NCI-H2171 (cell line): ENCODE measurements around the gene NFKB2.

Experiments
- DNase-seq: peaks from one replicate; lab custom pipeline; 2025; lab: John Stamatoyannopoulos, UW

NFKB2 gene

GRCh38 chr10:102451105-102451969 is 55.8 kb downstream of the NFKB2 start, which contains the start of gene C10orf95:
C10orf95 (minus strand) TSS chr10:102451543; CDS start chr10:102451093, 450 bp downstream.
- no peak for DNase-seq
